IMR-90 (cell line): ENCODE data around the gene THEM4. TPM values are rescaled to one million over a fixed set of nuclear protein-coding genes. Genes with fewer than 3 reads are reported as not detected.
A peak's percentile ranks its signal among the peaks of the same experiment; 100 is the strongest.

Experiments used
- ATAC-seq: fragments of 200-7000 bp; cut with Tn5 transposase; 2 replicates; pipeline ENCODE4 v1.9.1; 2020; ENCODE audit warnings: low read depth, mild to moderate bottlenecking, moderate library complexity
- BruUV-seq: library from RNA; stranded (reverse); fragments of 400-500 nt; replicated peaks from 2 replicates; lab custom pipeline; 2021; lab: Mats Ljungman, UMichigan
- CTCF ChIA-PET: fragments of 300-600 bp; formaldehyde crosslinking; extraction: SDS; loops from one replicate; lab custom pipeline; 2021; ENCODE audit warnings: antibody characterized with exemption; lab: Yijun Ruan, JAX
- POLR2A ChIA-PET: fragments of 300-600 bp; sonication (Branson Sonifier 250); formaldehyde crosslinking; loops from one replicate; lab custom pipeline; 2022; ENCODE audit warnings: antibody characterized with exemption; ENCODE audit not compliant: unreplicated experiment; lab: Charles Lee
- DNase-seq: peaks from one replicate; pipeline ENCODE4 v3.0.0; 2013
- H2AFZ ChIP-seq: replicated peaks from 2 replicates; pipeline ENCODE3; 2013; ENCODE audit warnings: low read length, mild to moderate bottlenecking; ENCODE audit not compliant: poor library complexity
- H2AK5ac ChIP-seq: 2 replicates; pipeline ENCODE4 v1.6.1; 2013; ENCODE audit warnings: low read depth, low read length, inconsistent platforms
- H2AK9ac ChIP-seq: replicated peaks from 2 replicates; pipeline ENCODE3; 2013; ENCODE audit warnings: mild to moderate bottlenecking, low read depth, low read length, moderate library complexity; ENCODE audit not compliant: poor library complexity
- H2BK120ac ChIP-seq: 2 replicates; pipeline ENCODE4 v1.6.1; 2013; ENCODE audit warnings: low read depth, low read length, inconsistent platforms
- H2BK15ac ChIP-seq: 3 replicates; pipeline ENCODE4 v1.6.1; 2013; ENCODE audit warnings: low read depth, low read length, inconsistent platforms
- H2BK20ac ChIP-seq: 2 replicates; pipeline ENCODE4 v1.6.1; 2013; ENCODE audit warnings: low read depth, mild to moderate bottlenecking, inconsistent platforms, low read length, moderate library complexity
- H2BK5ac ChIP-seq: 2 replicates; pipeline ENCODE4 v1.6.1; 2013; ENCODE audit warnings: mild to moderate bottlenecking, low read depth, low read length, inconsistent platforms; ENCODE audit not compliant: poor library complexity, severe bottlenecking
- H3K14ac ChIP-seq: replicated peaks from 2 replicates; pipeline ENCODE4 v1.6.1; 2013; ENCODE audit warnings: low read depth, low read length, inconsistent platforms
- H3K18ac ChIP-seq: 2 replicates; pipeline ENCODE4 v1.6.1; 2013; ENCODE audit warnings: low read depth, low read length, control low read depth
- H3K23ac ChIP-seq: 2 replicates; pipeline ENCODE4 v1.6.1; 2013; ENCODE audit warnings: low read depth, low read length, inconsistent platforms
- H3K27ac ChIP-seq: 2 replicates; pipeline ENCODE4 v1.5.1; 2013; ENCODE audit warnings: mild to moderate bottlenecking, control low read depth, low read length; ENCODE audit not compliant: insufficient read depth
- H3K27me3 ChIP-seq: 2 replicates; pipeline ENCODE4 v1.6.1; 2013; ENCODE audit warnings: low read length; ENCODE audit not compliant: control insufficient read depth, insufficient read depth
- H3K36me3 ChIP-seq: 2 replicates; pipeline ENCODE4 v1.6.1; 2013; ENCODE audit warnings: low read length, mixed read lengths; ENCODE audit not compliant: control insufficient read depth, insufficient read depth
- H3K4ac ChIP-seq: 2 replicates; pipeline ENCODE4 v1.6.1; 2013; ENCODE audit warnings: low read depth, low read length, inconsistent platforms
- H3K4me1 ChIP-seq: 2 replicates; pipeline ENCODE4 v1.6.1; 2013; ENCODE audit warnings: low read length, mixed read lengths; ENCODE audit not compliant: control insufficient read depth, insufficient read depth
- H3K4me2 ChIP-seq: 2 replicates; pipeline ENCODE4 v1.6.1; 2013; ENCODE audit warnings: low read depth, mild to moderate bottlenecking, control low read depth, low read length, moderate library complexity
- H3K4me3 ChIP-seq: 2 replicates; pipeline ENCODE4 v1.5.1; 2013; ENCODE audit warnings: low read depth, mild to moderate bottlenecking, control low read depth, low read length, moderate library complexity; ENCODE audit not compliant: insufficient read depth
- H3K56ac ChIP-seq: 2 replicates; pipeline ENCODE4 v1.6.1; 2013; ENCODE audit warnings: low read length, inconsistent platforms; ENCODE audit not compliant: insufficient read depth; ENCODE audit errors: extremely low read depth
- H3K79me1 ChIP-seq, 2 experiments: 2 replicates each; pipeline ENCODE4 v1.6.1; 2013; ENCODE audit warnings: low read length in 2 of 2, inconsistent platforms in 1 of 2, low read depth in 1 of 2
- H3K9ac ChIP-seq: 2 replicates; pipeline ENCODE4 v1.6.1; 2013; ENCODE audit warnings: low read depth, low read length, control low read depth
- H3K9me1 ChIP-seq: 2 replicates; pipeline ENCODE4 v1.6.1; 2013; ENCODE audit warnings: low read length, inconsistent platforms; ENCODE audit not compliant: insufficient read depth
- H3K9me3 ChIP-seq: 2 replicates; pipeline ENCODE4 v1.6.1; 2013; ENCODE audit warnings: low read length; ENCODE audit not compliant: control insufficient read depth, insufficient read depth
- H4K20me1 ChIP-seq: 2 replicates; pipeline ENCODE4 v1.6.1; 2013; ENCODE audit warnings: low read length, inconsistent platforms; ENCODE audit not compliant: insufficient read depth
- H4K5ac ChIP-seq: 2 replicates; pipeline ENCODE4 v1.6.1; 2013; ENCODE audit warnings: mild to moderate bottlenecking, low read depth, low read length, control low read depth
- H4K8ac ChIP-seq, 2 experiments: 2 replicates each; pipeline ENCODE4 v1.6.1; 2013; ENCODE audit warnings: low read depth in 2 of 2, low read length in 2 of 2, control low read depth in 1 of 2, inconsistent platforms in 1 of 2
- H4K91ac ChIP-seq: 2 replicates; pipeline ENCODE4 v1.6.1; 2013; ENCODE audit warnings: low read depth, low read length, inconsistent platforms; ENCODE audit not compliant: insufficient read depth
- BHLHE40 ChIP-seq: fragments of 150-350 bp; IDR thresholded peaks from 2 replicates; pipeline ENCODE4 v1.6.1; 2016; ENCODE audit warnings: mild to moderate bottlenecking, low read depth, low read length
- CEBPB ChIP-seq: IDR thresholded peaks from 2 replicates; pipeline ENCODE4 v1.6.1; 2012; ENCODE audit warnings: low read depth, low read length, improper control_type of control experiment
- CHD1 ChIP-seq: IDR thresholded peaks from 2 replicates; pipeline ENCODE4 v1.6.1; 2012; ENCODE audit warnings: low read depth, low read length, improper control_type of control experiment
- FOS ChIP-seq: fragments of 150-350 bp; IDR thresholded peaks from 2 replicates; pipeline ENCODE4 v1.6.1; 2016; ENCODE audit warnings: low read depth, low read length
- MAFK ChIP-seq: IDR thresholded peaks from 2 replicates; pipeline ENCODE4 v1.6.1; 2012; ENCODE audit warnings: low read depth, low read length, improper control_type of control experiment
- MAZ ChIP-seq: IDR thresholded peaks from 2 replicates; pipeline ENCODE4 v1.6.1; 2012; ENCODE audit warnings: low read depth, mild to moderate bottlenecking, low read length, improper control_type of control experiment, moderate library complexity, borderline replicate concordance
- MXI1 ChIP-seq: IDR thresholded peaks from 2 replicates; pipeline ENCODE4 v1.6.1; 2012; ENCODE audit warnings: low read depth, mild to moderate bottlenecking, low read length, moderate library complexity, borderline replicate concordance
- NFE2L2 ChIP-seq: fragments of 150-350 bp; IDR thresholded peaks from 2 replicates; pipeline ENCODE4 v1.6.1; 2016; ENCODE audit warnings: low read depth, mild to moderate bottlenecking, low read length
- POLR2A ChIP-seq: IDR thresholded peaks from 2 replicates; pipeline ENCODE4 v1.6.1; 2012; ENCODE audit warnings: mild to moderate bottlenecking, low read depth, low read length
- RAD21 ChIP-seq: IDR thresholded peaks from 2 replicates; pipeline ENCODE4 v1.6.1; 2012; ENCODE audit warnings: low read length, improper control_type of control experiment
- RCOR1 ChIP-seq: IDR thresholded peaks from 2 replicates; pipeline ENCODE4 v1.6.1; 2012; ENCODE audit warnings: mild to moderate bottlenecking, low read length, improper control_type of control experiment; ENCODE audit not compliant: insufficient replicate concordance
- RFX5 ChIP-seq: IDR thresholded peaks from 2 replicates; pipeline ENCODE4 v1.8.0; 2012; ENCODE audit warnings: low read depth, mild to moderate bottlenecking, low read length, moderate library complexity
- SMC3 ChIP-seq: fragments of 150-350 bp; IDR thresholded peaks from 2 replicates; pipeline ENCODE4 v1.6.1; 2016; ENCODE audit warnings: low read depth, mild to moderate bottlenecking, antibody characterized with exemption, low read length, moderate library complexity
- dilution Hi-C: fragments of 300-500 bp; cut with HindIII; formaldehyde crosslinking; loops from one replicate; pipeline ENCODE4 v1.14.3; 2018; ENCODE audit warnings: low sequenced_read_pairs; ENCODE audit not compliant: unreplicated experiment
- in situ Hi-C: fragments of 300-500 bp; cut with MboI; formaldehyde crosslinking; loops from 3 replicates; pipeline ENCODE4 v1.14.3; 2019; ENCODE audit warnings: low sequenced_read_pairs, inconsistent platforms, mixed read lengths
- intact Hi-C: fragments of 100-400 bp; cut with micrococcal nuclease; formaldehyde crosslinking; loops from 2 replicates; pipeline ENCODE4 v1.10.0; 2022
- polyA plus RNA-seq, 3 experiments: library from polyadenylated mRNA; depleted of rRNA; stranded (reverse); fragments of >200 nt; gene quantifications; 2 replicates each; pipeline ENCODE4 v1.2.3, GENCODE V29; 2012; ENCODE audit warnings: low replicate concordance in 1 of 3
- total RNA-seq: library from RNA; depleted of rRNA; stranded (reverse); fragments of >200 nt; gene quantifications from 2 replicates; pipeline ENCODE4 v1.2.3, GENCODE V29; 2012
- TF ChIP-seq, protein P1 (sequence below): fragments of 150-350 bp; IDR thresholded peaks from 2 replicates; pipeline ENCODE4 v1.6.1; 2017; ENCODE audit warnings: mild to moderate bottlenecking, antibody characterized with exemption, low read length, low read depth
- TF ChIP-seq, protein P2 (sequence below): conservative IDR thresholded peaks from 2 replicates; pipeline ENCODE4 v1.5.1; 2012; ENCODE audit warnings: mild to moderate bottlenecking, low read depth, low read length, improper control_type of control experiment
- TF ChIP-seq, protein P3 (sequence below): fragments of 150-350 bp; IDR thresholded peaks from 2 replicates; pipeline ENCODE4 v1.6.1; 2016; ENCODE audit warnings: low read depth, mild to moderate bottlenecking, low read length, moderate library complexity, borderline replicate concordance

The THEM4 gene
- total and polyA plus RNA-seq, 2 of the 4 experiments (the other 2 are of a cell fraction), result 7.3 to 15.7 TPM

DNA sequence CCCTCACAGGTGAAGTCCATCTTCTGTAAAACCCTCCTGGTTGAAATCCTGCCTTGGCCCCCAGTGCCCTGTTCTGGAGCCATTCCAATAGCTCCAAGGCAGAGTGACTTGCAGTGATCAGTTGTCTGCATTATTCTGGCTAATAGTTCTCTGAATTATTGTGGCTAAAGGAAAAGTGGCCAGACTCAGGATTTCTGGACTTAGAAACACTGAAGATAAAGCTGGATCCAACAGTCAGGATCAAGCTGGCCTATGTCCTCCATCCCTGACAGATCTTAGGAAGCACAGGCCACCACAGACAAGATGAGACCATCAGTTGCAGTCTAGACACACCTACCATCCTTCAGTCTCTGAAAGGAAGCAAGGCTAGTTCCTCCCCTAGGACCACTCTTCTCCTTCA is 68.9 kb downstream of the THEM4 start:
- no peak for TF ChIP-seq BHLHE40
- no peak for TF ChIP-seq SMC3
- TF ChIP-seq, protein P1, sequence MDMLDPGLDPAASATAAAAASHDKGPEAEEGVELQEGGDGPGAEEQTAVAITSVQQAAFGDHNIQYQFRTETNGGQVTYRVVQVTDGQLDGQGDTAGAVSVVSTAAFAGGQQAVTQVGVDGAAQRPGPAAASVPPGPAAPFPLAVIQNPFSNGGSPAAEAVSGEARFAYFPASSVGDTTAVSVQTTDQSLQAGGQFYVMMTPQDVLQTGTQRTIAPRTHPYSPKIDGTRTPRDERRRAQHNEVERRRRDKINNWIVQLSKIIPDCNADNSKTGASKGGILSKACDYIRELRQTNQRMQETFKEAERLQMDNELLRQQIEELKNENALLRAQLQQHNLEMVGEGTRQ, result no peak
- TF ChIP-seq, protein P2, sequence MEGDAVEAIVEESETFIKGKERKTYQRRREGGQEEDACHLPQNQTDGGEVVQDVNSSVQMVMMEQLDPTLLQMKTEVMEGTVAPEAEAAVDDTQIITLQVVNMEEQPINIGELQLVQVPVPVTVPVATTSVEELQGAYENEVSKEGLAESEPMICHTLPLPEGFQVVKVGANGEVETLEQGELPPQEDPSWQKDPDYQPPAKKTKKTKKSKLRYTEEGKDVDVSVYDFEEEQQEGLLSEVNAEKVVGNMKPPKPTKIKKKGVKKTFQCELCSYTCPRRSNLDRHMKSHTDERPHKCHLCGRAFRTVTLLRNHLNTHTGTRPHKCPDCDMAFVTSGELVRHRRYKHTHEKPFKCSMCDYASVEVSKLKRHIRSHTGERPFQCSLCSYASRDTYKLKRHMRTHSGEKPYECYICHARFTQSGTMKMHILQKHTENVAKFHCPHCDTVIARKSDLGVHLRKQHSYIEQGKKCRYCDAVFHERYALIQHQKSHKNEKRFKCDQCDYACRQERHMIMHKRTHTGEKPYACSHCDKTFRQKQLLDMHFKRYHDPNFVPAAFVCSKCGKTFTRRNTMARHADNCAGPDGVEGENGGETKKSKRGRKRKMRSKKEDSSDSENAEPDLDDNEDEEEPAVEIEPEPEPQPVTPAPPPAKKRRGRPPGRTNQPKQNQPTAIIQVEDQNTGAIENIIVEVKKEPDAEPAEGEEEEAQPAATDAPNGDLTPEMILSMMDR, result no peak
- TF ChIP-seq POLR2A, result no peak
- no peak for TF ChIP-seq CHD1
- TF ChIP-seq RAD21, result no peak
- no peak for TF ChIP-seq RFX5
- no peak for TF ChIP-seq FOS
- no peak for TF ChIP-seq MAZ
- no peak for TF ChIP-seq MAFK
- TF ChIP-seq NFE2L2, result no peak
- TF ChIP-seq, protein P3, sequence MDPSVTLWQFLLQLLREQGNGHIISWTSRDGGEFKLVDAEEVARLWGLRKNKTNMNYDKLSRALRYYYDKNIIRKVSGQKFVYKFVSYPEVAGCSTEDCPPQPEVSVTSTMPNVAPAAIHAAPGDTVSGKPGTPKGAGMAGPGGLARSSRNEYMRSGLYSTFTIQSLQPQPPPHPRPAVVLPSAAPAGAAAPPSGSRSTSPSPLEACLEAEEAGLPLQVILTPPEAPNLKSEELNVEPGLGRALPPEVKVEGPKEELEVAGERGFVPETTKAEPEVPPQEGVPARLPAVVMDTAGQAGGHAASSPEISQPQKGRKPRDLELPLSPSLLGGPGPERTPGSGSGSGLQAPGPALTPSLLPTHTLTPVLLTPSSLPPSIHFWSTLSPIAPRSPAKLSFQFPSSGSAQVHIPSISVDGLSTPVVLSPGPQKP, result no peak
- TF ChIP-seq MXI1, result no peak
- TF ChIP-seq CEBPB, result no peak
- no peak for TF ChIP-seq RCOR1
- Histone ChIP-seq H2BK20ac (no peak overlapping the region), H3K4me1 (no peaks in the 10 kb centered on the region; the same call in 1 of the 2 replicates), H3K9me1 (no peaks in the 10 kb centered on the region), H3K4me3 (no peak overlapping the region), H4K91ac (no peak overlapping the region), H3K9ac (no peak overlapping the region), H2AK5ac (no peak overlapping the region), H2BK120ac (no peak overlapping the region), H2BK15ac (no peak overlapping the region), H2AFZ (peak overlapping the region; percentile 70), H3K4me2 (no peak overlapping the region), H3K18ac (no peak overlapping the region), H4K20me1 (no peaks in the 10 kb centered on the region), H3K23ac (no peak overlapping the region), H2BK5ac (no peak overlapping the region), H3K9me3 (no peaks in the 10 kb centered on the region), H3K56ac (no peak overlapping the region), H3K14ac (no peak overlapping the region), H3K36me3 (no peaks in the 10 kb centered on the region), H4K8ac (no peak overlapping the region), H3K27ac (no peak overlapping the region), H4K5ac (no peak overlapping the region), H2AK9ac (peak overlapping the region; percentile 25), H3K4ac (no peak overlapping the region), H3K79me1 (no peaks in the 10 kb centered on the region), H3K27me3 (peaks cover 51% of the 10 kb centered on the region)
- intact Hi-C loops (no loop called here), dilution Hi-C loops (no loop called here), in situ Hi-C loops (no loop called here)
- no peak for ATAC-seq
- ChIA-PET CTCF (no interaction called here), POLR2A (no interaction called here)
- DNase-seq, result no peak
- BruUV-seq, result no TSS peak
